Breast epithelium (tissue), 3 donors: ENCODE results near the gene EXO5.
"Not testable (repeated sequence)": the region's sequence is repeated elsewhere in the genome, so short reads cannot be mapped to it uniquely, and the experiment has no call there.

Experiments
- CTCF ChIP-seq, 3 donors: fragments of 450-650 bp; IDR thresholded peaks; one replicate each; pipeline ENCODE4 v1.5.1; 2016 to 2017; ENCODE audit warnings: antibody characterized with exemption in 3 of 3, mild to moderate bottlenecking in 3 of 3, moderate library complexity in 3 of 3
- POLR2A ChIP-seq: fragments of 450-650 bp; IDR thresholded peaks from one replicate; pipeline ENCODE4 v1.6.1; 2016; ENCODE audit warnings: antibody characterized with exemption, mild to moderate bottlenecking, moderate library complexity
- POLR2AphosphoS5 ChIP-seq, 3 donors: sonication (generic); formaldehyde crosslinking; IDR thresholded peaks; one replicate each; pipeline ENCODE4 v1.6.1; 2017; ENCODE audit warnings: antibody characterized with exemption in 3 of 3

- not testable (repeated sequence) for TF ChIP-seq CTCF (IDR thresholded peaks at IDR 0.05); POLR2AphosphoS5 (IDR thresholded peaks at IDR 0.05); POLR2A
Measured at GRCh38 chr1:40502651-40503050, 5.9 kb upstream of the EXO5 start.
